Subcutaneous abdominal adipose tissue (tissue), 5 donors: ENCODE measurements around the gene SIK3.

Source experiments
- H3K27ac ChIP-seq: one replicate; pipeline ENCODE4 v1.7.0; 2013; ENCODE audit warnings: low read depth, mild to moderate bottlenecking, inconsistent platforms, low read length, moderate library complexity
- H3K27me3 ChIP-seq, 5 donors: one replicate each; pipeline ENCODE4 v1.7.0; 2013; ENCODE audit warnings: low read length in 5 of 5, inconsistent platforms in 1 of 5; ENCODE audit not compliant: control insufficient read depth in 5 of 5, insufficient read depth in 4 of 5
- H3K36me3 ChIP-seq, 5 donors: one replicate each; pipeline ENCODE4 v1.7.0; 2013; ENCODE audit warnings: low read length in 5 of 5; ENCODE audit not compliant: control insufficient read depth in 5 of 5, insufficient read depth in 5 of 5
- H3K4me1 ChIP-seq, 5 donors: one replicate each; pipeline ENCODE4 v1.7.0; 2013; ENCODE audit warnings: low read length in 5 of 5, mild to moderate bottlenecking in 3 of 5, moderate library complexity in 1 of 5; ENCODE audit not compliant: control insufficient read depth in 5 of 5, insufficient read depth in 5 of 5
- H3K4me3 ChIP-seq, 5 donors: one replicate each; pipeline ENCODE4 v1.7.0; 2013; ENCODE audit warnings: low read length in 5 of 5, low read depth in 1 of 5
- H3K9ac ChIP-seq, 5 donors: one replicate each; pipeline ENCODE4 v1.7.0; 2013; ENCODE audit warnings: low read length in 5 of 5, mild to moderate bottlenecking in 4 of 5, moderate library complexity in 3 of 5
- H3K9me3 ChIP-seq, 5 donors: one replicate each; pipeline ENCODE4 v1.7.0; 2013; ENCODE audit warnings: low read length in 5 of 5; ENCODE audit not compliant: control insufficient read depth in 5 of 5
- donor health status: healthy.
- donor health status: healthy.
- donor health status: healthy.
- donor health status: healthy.
- donor health status: healthy.

The SIK3 gene

GRCh38 chr11:116895048-116895757, 203.0 kb downstream of the SIK3 start:
- peaks cover 19 to 42% (median 27%) of the 10 kb centered on the region in 5 donors for H3K36me3 ChIP-seq
- H3K4me1 ChIP-seq: no peaks in the 10 kb centered on the region
- no peak overlapping the region for H3K27ac ChIP-seq

GRCh38 chr11:116893906-116894305, 204.3 kb downstream of the SIK3 start:
- Histone ChIP-seq H3K27ac (no peak overlapping the region), H3K36me3 (peaks cover 19 to 42% (median 27%) of the 10 kb centered on the region in 5 donors), H3K9ac (no peak overlapping the region), H3K27me3 (no peaks in the 10 kb centered on the region), H3K9me3 (no peaks in the 10 kb centered on the region), H3K4me3 (no peak overlapping the region), H3K4me1 (no peaks in the 10 kb centered on the region)

More at GRCh38 chr11:116895048-116895757, 203.0 kb downstream of the SIK3 start:
- H3K27me3 ChIP-seq: no peaks in the 10 kb centered on the region
- peaks cover 0 to 3% (median 0%) of the 10 kb centered on the region in 5 donors for H3K9me3 ChIP-seq
- no peak overlapping the region for H3K9ac ChIP-seq
- H3K4me3 ChIP-seq: no peak overlapping the region

- no peak overlapping the region for H3K9ac ChIP-seq
- H3K36me3 ChIP-seq: peaks cover 19 to 42% (median 27%) of the 10 kb centered on the region in 5 donors
- H3K4me1 ChIP-seq: no peaks in the 10 kb centered on the region
- H3K9me3 ChIP-seq: no peaks in the 10 kb centered on the region
- no peak overlapping the region for H3K27ac ChIP-seq
- no peaks in the 10 kb centered on the region for H3K27me3 ChIP-seq
- no peak overlapping the region for H3K4me3 ChIP-seq
Observed at GRCh38 chr11:116893437-116893836, 204.8 kb downstream of the SIK3 start.

GRCh38 chr11:116892374-116892773, 205.9 kb downstream of the SIK3 start:
- no peak overlapping the region for H3K9ac ChIP-seq
- no peak overlapping the region for H3K27ac ChIP-seq
- no peak overlapping the region for H3K4me3 ChIP-seq
- H3K36me3 ChIP-seq: peaks cover 19 to 42% (median 27%) of the 10 kb centered on the region in 5 donors
- H3K9me3 ChIP-seq: no peaks in the 10 kb centered on the region
- H3K4me1 ChIP-seq: no peaks in the 10 kb centered on the region
- no peaks in the 10 kb centered on the region for H3K27me3 ChIP-seq

- Histone ChIP-seq H3K36me3 (peaks cover 19 to 39% (median 27%) of the 10 kb centered on the region in 5 donors), H3K27me3 (no peaks in the 10 kb centered on the region), H3K27ac (no peak overlapping the region), H3K9ac (no peak overlapping the region), H3K4me1 (no peaks in the 10 kb centered on the region), H3K9me3 (no peaks in the 10 kb centered on the region), H3K4me3 (no peak overlapping the region)
Observed at GRCh38 chr11:116891746-116892145, 206.5 kb downstream of the SIK3 start.

- Histone ChIP-seq H3K36me3 (peaks cover 14 to 29% (median 17%) of the 10 kb centered on the region in 5 donors), H3K9ac (no peak overlapping the region), H3K27me3 (no peaks in the 10 kb centered on the region), H3K27ac (no peak overlapping the region), H3K4me3 (no peak overlapping the region), H3K9me3 (no peaks in the 10 kb centered on the region), H3K4me1 (no peaks in the 10 kb centered on the region)
Observed at GRCh38 chr11:116890607-116891006, 207.6 kb downstream of the SIK3 start.

GRCh38 chr11:116890193-116890592, 208.0 kb downstream of the SIK3 start:
- Histone ChIP-seq H3K9ac (peak overlapping the region in 1 of 5 donors; percentile 7), H3K4me1 (no peaks in the 10 kb centered on the region), H3K36me3 (peaks cover 13 to 28% (median 16%) of the 10 kb centered on the region in 5 donors), H3K4me3 (no peak overlapping the region), H3K27me3 (no peaks in the 10 kb centered on the region), H3K27ac (no peak overlapping the region), H3K9me3 (no peaks in the 10 kb centered on the region)

- H3K9ac ChIP-seq: no peak overlapping the region
- no peak overlapping the region for H3K4me3 ChIP-seq
- H3K27ac ChIP-seq: no peak overlapping the region
- no peaks in the 10 kb centered on the region for H3K4me1 ChIP-seq
- no peaks in the 10 kb centered on the region for H3K9me3 ChIP-seq
- no peaks in the 10 kb centered on the region for H3K27me3 ChIP-seq
- H3K36me3 ChIP-seq: peaks cover 10 to 24% (median 15%) of the 10 kb centered on the region in 5 donors
Observed at GRCh38 chr11:116888884-116889549, 209.2 kb downstream of the SIK3 start.

GRCh38 chr11:116888024-116888423, 210.2 kb downstream of the SIK3 start:
- no peaks in the 10 kb centered on the region for H3K4me1 ChIP-seq
- H3K9me3 ChIP-seq: no peaks in the 10 kb centered on the region
- H3K27ac ChIP-seq: no peak overlapping the region
- no peaks in the 10 kb centered on the region for H3K27me3 ChIP-seq
- no peak overlapping the region for H3K9ac ChIP-seq
- H3K4me3 ChIP-seq: no peak overlapping the region
- peaks cover 5 to 14% (median 9%) of the 10 kb centered on the region in 5 donors for H3K36me3 ChIP-seq

- no peaks in the 10 kb centered on the region for H3K4me1 ChIP-seq
- H3K4me3 ChIP-seq: no peak overlapping the region
- no peak overlapping the region for H3K27ac ChIP-seq
- H3K27me3 ChIP-seq: no peaks in the 10 kb centered on the region
- no peaks in the 10 kb centered on the region for H3K9me3 ChIP-seq
- H3K9ac ChIP-seq: no peak overlapping the region
- H3K36me3 ChIP-seq: peaks cover 0 to 7% (median 2%) of the 10 kb centered on the region in 5 donors
Observed at GRCh38 chr11:116885951-116886655, 212.1 kb downstream of the SIK3 start.
